GM19193 (cell line): ENCODE data around the gene CD99L2.

Source experiments
- POLR2A ChIP-seq: IDR thresholded peaks from 4 replicates; pipeline ENCODE4 v1.6.1; 2011; ENCODE audit not compliant: insufficient read depth, insufficient read length; ENCODE audit errors: extremely low read depth

CD99L2 gene

GRCh38 chrX:150873616-150874015 lies 24.9 kb downstream of the CD99L2 start:
- TF ChIP-seq POLR2A: no peak

- TF ChIP-seq POLR2A: no peak
Measured at GRCh38 chrX:150872773-150873336, 25.6 kb downstream of the CD99L2 start.

- TF ChIP-seq POLR2A: no peak
Measured at GRCh38 chrX:150871341-150871811, 27.1 kb downstream of the CD99L2 start.

- no peak for TF ChIP-seq POLR2A
Measured at GRCh38 chrX:150870487-150871340, 27.8 kb downstream of the CD99L2 start.

GRCh38 chrX:150870029-150870428 lies 28.4 kb downstream of the CD99L2 start:
- no peak for TF ChIP-seq POLR2A

- TF ChIP-seq POLR2A: no peak
Measured at GRCh38 chrX:150869450-150869849, 29.0 kb downstream of the CD99L2 start.

- no peak for TF ChIP-seq POLR2A
Measured at GRCh38 chrX:150868625-150869024, 29.8 kb downstream of the CD99L2 start.

GRCh38 chrX:150864127-150864526 lies 34.3 kb downstream of the CD99L2 start:
- no peak for TF ChIP-seq POLR2A

- no peak for TF ChIP-seq POLR2A
Measured at GRCh38 chrX:150863191-150863590, 35.3 kb downstream of the CD99L2 start.

GRCh38 chrX:150857453-150857852 lies 41.0 kb downstream of the CD99L2 start:
- no peak for TF ChIP-seq POLR2A

- TF ChIP-seq POLR2A: no peak
Measured at GRCh38 chrX:150856785-150857184, 41.7 kb downstream of the CD99L2 start.

GRCh38 chrX:150856101-150856500 lies 42.4 kb downstream of the CD99L2 start:
- TF ChIP-seq POLR2A: no peak

- TF ChIP-seq POLR2A: no peak
Measured at GRCh38 chrX:150854856-150855255, 43.6 kb downstream of the CD99L2 start.

- TF ChIP-seq POLR2A: no peak
Measured at GRCh38 chrX:150849996-150850720, 48.3 kb downstream of the CD99L2 start.

GRCh38 chrX:150849486-150849885 lies 49.0 kb downstream of the CD99L2 start:
- TF ChIP-seq POLR2A: no peak
